SIG-M5 (cell line): ENCODE results near the gene NEUROD2.

ENCODE experiments used
- DNase-seq: peaks from one replicate; lab custom pipeline; 2025; lab: John Stamatoyannopoulos, UW

The NEUROD2 gene

GRCh38 chr17:39580082-39580468 is 27.6 kb downstream of the NEUROD2 start:
- DNase-seq, result no peak

GRCh38 chr17:39579318-39580081 is 28.2 kb downstream of the NEUROD2 start:
- DNase-seq, result no peak

- no peak for DNase-seq
Observed at GRCh38 chr17:39578272-39578671, 29.4 kb downstream of the NEUROD2 start.

GRCh38 chr17:39576187-39576586 is 31.5 kb downstream of the NEUROD2 start:
- DNase-seq, result no peak

- no peak for DNase-seq
Observed at GRCh38 chr17:39573447-39574298, 34.0 kb downstream of the NEUROD2 start.

GRCh38 chr17:39572121-39572520 is 35.6 kb downstream of the NEUROD2 start:
- DNase-seq, result no peak

- DNase-seq, result no peak
Observed at GRCh38 chr17:39569126-39569525, 38.6 kb downstream of the NEUROD2 start.

- no peak for DNase-seq
Observed at GRCh38 chr17:39568702-39569101, 39.0 kb downstream of the NEUROD2 start.

- no peak for DNase-seq
Observed at GRCh38 chr17:39566094-39566850, 41.4 kb downstream of the NEUROD2 start.

- no peak for DNase-seq
Observed at GRCh38 chr17:39564211-39564848, 43.4 kb downstream of the NEUROD2 start.

- DNase-seq, result no peak
Observed at GRCh38 chr17:39563476-39563875, 44.2 kb downstream of the NEUROD2 start.

- DNase-seq, result no peak
Observed at GRCh38 chr17:39562976-39563375, 44.7 kb downstream of the NEUROD2 start.

GRCh38 chr17:39562395-39562794 is 45.3 kb downstream of the NEUROD2 start:
- DNase-seq, result no peak

GRCh38 chr17:39556423-39556822 is 51.3 kb downstream of the NEUROD2 start:
- DNase-seq, result no peak

- DNase-seq, result no peak
Observed at GRCh38 chr17:39555368-39555767, 52.4 kb downstream of the NEUROD2 start.
